Vagina (tissue), 2 donors: ENCODE data around the gene TFRC.

Experiments used
- POLR2A ChIP-seq, 2 donors: fragments of 450-650 bp; IDR thresholded peaks; one replicate each; pipeline ENCODE4 v1.6.1; 2017; ENCODE audit warnings: antibody characterized with exemption in 2 of 2, mild to moderate bottlenecking in 2 of 2, moderate library complexity in 2 of 2
- TF ChIP-seq, protein P1 (sequence below), 3 experiments: fragments of 450-650 bp in 2 of 3; fragments of 200-600 bp in 1 of 3; sonication (generic) in 1 of 3; IDR thresholded peaks; one replicate each; pipeline ENCODE4 v1.5.1; 2017 to 2019; ENCODE audit warnings: antibody characterized with exemption in 3 of 3, mild to moderate bottlenecking in 2 of 3, moderate library complexity in 2 of 3

DNA sequence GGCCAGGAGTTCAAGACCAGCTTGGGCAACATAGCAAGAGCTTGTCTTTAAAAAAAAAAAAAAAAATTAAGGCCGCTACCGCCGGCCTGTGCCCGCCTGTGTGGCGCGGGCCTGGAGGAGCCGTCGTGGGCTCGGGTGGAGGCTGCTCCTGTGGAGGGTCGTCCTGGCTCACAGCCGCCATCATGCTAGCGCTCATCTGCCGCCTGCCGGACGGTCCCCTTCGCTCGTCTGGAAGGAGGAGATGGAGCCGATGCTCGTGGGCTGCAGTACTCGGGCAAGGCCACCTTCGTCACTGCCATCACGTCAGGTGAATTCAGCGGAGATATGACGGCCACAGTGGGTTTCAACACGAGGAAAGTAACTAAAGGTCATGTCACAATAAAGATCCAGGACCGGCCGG lies 37.4 kb downstream of the TFRC start:
- TF ChIP-seq, protein P1, sequence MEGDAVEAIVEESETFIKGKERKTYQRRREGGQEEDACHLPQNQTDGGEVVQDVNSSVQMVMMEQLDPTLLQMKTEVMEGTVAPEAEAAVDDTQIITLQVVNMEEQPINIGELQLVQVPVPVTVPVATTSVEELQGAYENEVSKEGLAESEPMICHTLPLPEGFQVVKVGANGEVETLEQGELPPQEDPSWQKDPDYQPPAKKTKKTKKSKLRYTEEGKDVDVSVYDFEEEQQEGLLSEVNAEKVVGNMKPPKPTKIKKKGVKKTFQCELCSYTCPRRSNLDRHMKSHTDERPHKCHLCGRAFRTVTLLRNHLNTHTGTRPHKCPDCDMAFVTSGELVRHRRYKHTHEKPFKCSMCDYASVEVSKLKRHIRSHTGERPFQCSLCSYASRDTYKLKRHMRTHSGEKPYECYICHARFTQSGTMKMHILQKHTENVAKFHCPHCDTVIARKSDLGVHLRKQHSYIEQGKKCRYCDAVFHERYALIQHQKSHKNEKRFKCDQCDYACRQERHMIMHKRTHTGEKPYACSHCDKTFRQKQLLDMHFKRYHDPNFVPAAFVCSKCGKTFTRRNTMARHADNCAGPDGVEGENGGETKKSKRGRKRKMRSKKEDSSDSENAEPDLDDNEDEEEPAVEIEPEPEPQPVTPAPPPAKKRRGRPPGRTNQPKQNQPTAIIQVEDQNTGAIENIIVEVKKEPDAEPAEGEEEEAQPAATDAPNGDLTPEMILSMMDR (IDR thresholded peaks at IDR 0.05) = no peak
- no peak for TF ChIP-seq POLR2A (IDR thresholded peaks at IDR 0.05)
